HG03045 (cell line): ENCODE measurements around the gene DLG2.
A peak's percentile ranks its signal among the peaks of the same experiment; 100 is the strongest.
"Not testable (repeated sequence)": the region's sequence is repeated elsewhere in the genome, so short reads cannot be mapped to it uniquely, and the experiment has no call there.

Experiments
- ATAC-seq: cut with Tn5 transposase; IDR thresholded peaks from one replicate; pipeline ENCODE4 v1.9.1; 2021; ENCODE audit warnings: mild to moderate bottlenecking, moderate library complexity; ENCODE audit not compliant: unreplicated experiment

The DLG2 gene

DNA sequence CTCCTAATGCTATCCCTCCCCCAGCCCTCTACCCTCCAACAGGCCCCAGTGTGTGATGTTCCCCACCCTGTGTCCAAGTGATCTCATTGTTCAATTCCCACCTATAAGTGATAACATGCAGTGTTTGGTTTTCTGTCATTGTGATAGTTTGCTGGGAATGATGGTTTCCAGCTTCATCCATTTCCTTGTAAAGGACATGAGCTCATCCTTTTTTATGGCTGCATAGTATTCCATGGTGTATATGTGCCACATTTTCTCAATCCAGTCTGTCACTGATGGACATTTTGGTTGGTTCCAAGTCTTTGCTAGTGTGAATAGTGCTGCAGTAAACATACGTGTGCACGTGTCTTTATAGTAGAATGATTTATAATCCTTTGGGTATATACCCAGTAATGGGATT lies 277.6 kb downstream of the DLG2 start:
- ATAC-seq = not testable (repeated sequence)

DNA sequence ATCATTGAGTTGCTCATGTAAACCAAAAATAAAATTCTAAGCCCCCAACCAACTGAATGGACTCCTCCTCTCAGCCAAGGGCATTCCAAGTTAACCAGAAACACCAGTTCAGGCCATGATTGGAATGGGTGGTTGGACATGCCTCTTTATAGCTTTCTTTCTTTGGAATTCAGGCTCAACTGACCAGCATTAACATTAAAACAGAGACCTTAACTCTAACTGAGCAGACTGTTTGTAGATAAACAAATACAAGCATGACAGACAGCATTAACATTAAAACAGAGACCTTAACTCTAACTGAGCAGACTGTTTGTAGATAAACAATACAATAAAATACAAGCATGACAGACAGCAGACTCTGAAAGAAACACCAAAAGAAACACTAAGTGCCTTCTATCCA lies 278.2 kb downstream of the DLG2 start:
- ATAC-seq = no peak

DNA sequence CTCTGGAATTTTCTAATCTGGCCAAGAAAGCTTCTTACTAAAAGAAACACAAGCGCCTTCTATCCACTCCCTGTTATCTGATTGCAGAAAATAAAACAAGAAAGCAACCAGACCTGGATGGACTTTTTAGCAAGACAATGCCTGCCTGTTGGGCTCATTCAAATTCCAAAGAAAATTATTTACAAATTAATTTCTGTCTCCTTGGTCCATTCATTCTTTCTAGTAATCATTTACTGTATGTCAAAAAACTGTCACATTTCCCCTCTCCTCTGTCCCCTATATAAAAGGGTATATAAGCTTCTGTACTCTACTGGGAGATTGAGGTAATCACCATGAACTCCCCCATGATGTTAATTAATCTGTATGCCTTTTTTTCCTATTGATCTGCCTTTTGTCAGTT lies 279.9 kb downstream of the DLG2 start:
- no peak for ATAC-seq

DNA sequence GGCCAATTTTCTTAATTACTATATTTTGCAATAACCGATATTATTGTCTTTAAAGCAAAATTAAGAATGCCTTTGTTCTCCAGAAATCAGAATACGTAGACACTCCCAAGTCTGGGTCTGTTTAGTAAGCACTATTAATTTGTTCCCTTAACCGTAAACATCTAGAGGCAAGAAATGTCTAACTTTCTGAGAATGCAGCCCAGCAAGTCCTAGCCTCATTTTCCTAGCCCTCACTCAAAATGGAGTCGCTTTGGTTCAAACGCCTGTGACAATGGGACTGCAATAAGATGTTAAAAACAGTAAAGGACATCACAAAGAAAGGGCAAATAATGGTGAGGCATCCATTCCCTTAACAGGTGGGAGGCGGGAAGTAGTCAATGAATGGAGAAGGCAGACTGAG lies 280.7 kb downstream of the DLG2 start:
- ATAC-seq = no peak

DNA sequence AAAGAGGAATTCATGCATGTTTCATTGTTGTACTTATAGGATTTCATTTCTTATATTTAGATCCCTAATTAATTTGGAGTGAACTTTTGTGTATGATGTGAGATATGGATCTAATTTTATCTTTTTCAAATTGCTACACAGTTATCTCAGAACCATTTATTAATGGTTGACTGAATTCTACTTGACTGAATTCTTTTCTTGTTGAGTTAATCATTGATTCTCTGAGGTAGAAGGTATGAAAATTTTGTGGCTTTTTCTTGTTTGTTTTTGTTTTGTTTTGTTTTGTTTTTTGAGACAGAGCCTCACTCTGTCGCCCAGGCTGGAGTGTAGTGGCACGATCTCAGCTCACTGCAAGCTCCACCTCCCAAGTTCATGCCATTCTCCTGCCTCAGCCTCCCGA lies 286.3 kb downstream of the DLG2 start:
- not testable (repeated sequence) for ATAC-seq

DNA sequence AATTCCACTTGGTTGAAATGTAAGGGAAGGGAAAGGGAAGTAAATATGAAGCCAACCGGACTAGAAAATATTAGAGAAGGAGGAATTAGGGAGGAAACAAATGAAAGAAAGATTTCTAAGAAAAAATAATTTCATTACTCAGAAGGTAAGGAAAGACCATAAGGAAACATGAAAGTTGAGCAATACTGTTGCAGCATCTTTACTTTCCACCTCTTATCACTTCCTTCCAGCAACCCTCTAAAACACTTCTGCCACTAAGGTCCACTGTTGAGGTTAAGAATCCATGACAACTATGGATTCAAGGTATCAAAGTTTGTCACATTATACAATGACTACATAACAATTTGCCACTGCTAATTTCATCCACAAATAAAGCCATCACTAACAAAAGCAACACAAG lies 308.6 kb downstream of the DLG2 start:
- no peak for ATAC-seq

DNA sequence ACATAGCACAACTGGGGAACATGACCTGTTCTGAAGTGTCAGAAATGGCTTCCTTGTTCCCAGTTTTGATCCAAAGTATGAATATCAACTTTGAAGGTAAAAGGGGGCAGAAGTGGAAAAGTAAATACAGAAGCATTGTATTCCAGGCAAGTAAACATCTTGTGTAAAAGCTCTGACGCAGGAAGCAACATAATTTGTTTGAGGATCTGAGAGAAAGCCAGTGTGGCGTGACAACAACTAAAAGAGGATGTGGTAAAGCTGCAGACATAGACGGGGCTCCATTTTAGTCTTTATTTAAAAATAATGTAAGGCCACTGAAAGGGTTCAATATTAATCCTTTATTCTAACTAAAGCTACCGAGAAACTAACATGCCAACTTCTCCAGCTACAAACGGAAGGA lies 310.2 kb downstream of the DLG2 start:
- ATAC-seq = peak; percentile 97

DNA sequence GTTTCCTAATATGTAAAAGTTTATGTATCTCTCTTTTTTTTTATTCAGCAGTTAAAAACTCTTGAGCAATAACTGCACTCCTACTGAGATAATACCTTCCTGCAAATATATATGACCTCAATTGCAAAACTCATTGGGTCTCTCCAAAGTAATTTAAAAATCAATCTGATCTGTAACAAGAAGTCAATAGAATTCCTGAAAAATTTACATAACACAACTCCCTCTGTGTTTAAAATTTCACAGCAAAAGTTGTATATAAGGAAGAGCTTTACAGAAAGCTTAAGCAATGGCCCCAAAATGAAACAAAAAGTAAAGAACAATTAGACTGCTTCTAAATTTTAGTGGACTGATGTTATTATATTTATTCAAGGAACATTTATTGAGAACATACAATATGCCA lies 313.4 kb downstream of the DLG2 start:
- ATAC-seq = no peak

DNA sequence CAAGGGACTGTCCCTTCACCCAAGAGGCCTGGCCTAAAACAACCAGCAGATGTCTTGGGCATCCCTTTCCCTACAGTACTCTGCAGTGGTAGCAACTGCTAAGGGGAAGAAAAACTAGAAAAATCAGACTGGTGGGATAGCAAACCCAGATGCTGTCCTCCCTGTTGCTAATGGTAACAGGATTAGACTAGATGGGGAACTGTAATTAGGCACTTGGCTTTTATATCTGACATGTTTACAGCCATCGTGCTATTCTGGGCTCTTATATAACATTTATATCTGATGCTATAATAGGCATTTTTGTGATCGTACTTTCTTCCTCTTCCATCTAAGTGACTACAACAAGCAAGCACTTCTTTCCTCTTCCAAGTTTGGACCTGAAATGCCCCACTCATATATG lies 316.7 kb downstream of the DLG2 start:
- no peak for ATAC-seq

DNA sequence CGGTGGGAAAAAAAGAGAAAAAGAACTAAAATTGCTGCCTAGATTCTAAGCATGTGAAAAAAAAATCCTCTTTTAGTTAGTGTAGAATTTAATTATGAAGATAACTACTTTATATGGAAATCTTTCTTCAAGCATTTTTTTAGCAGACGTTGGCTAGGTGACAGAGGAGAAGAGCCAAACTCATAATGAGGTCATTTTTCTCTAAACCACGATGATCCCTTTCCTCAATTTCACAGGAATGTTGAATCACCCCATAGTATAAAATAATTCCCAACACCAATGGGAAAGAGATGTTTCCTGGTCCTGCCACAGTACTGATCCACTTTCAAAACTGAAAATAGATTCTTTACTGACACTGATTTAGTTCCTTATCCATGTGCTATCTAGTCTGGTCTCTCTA lies 319.8 kb downstream of the DLG2 start:
- ATAC-seq = no peak

DNA sequence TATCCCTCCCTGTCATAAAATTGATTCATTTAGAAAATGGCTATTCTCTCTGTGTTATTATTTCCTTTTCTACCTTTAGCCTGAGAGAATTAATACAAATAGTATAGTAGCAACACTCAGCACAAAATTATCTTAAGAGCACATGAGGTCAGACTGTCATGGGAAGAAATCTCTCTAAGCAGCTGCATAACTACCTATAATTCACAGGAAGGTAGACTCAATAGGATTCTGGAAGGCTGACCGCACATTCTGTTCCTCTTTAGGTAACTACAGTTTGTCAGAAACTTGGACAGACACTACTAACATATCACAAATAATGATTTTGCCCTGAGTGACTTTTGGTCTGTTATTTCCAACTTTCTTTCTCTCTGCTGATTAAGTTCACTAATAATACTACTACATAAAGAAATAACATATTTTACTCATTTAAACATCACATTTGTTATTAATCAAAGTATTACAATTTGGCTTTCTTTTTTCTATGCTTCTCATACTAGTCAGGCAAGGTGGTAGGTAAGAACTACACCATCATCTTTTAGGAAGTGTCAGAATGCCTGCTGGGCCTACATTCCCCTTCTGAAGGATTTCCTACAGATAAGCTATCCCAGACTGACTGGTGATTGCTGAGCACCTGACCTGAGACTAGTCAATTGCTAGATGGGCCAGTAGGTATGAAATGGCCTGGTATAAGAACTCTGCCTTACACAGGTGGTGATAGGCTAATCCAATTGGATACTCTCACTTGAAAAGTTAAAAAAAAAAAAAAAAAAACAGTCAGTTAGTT lies 325.1 kb downstream of the DLG2 start:
- ATAC-seq = no peak

DNA sequence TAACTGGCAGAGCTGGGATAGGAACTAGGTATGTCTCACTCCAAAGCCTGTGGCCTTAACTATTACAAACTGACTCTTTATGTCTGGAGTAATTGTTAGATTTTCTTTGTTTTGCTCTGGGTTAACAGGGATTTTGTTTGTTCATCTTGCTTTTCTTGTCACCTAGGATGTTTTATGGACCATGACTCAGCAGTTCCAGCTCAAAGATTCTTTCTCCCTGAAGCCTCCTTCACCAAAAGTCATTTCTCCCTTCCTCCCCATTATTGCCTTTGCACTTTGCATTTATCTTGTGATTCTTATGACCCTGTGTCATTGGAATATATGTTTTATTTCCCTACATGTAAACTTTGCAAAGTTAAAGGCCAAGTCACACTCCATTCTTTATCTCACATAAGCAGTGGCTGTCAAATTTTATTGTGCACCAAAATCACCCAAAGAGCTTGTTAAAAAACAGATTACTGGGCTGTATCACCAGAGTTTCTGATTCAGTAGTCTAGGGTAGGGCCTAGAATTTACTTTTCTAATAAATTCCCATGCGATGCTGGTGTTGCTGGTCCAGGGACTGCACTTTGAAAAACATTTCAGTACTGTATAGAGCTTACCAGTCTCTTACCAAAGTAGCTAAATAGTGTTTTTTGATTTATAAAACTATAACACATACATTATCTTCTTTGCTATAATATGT lies 327.7 kb downstream of the DLG2 start:
- ATAC-seq = no peak

DNA sequence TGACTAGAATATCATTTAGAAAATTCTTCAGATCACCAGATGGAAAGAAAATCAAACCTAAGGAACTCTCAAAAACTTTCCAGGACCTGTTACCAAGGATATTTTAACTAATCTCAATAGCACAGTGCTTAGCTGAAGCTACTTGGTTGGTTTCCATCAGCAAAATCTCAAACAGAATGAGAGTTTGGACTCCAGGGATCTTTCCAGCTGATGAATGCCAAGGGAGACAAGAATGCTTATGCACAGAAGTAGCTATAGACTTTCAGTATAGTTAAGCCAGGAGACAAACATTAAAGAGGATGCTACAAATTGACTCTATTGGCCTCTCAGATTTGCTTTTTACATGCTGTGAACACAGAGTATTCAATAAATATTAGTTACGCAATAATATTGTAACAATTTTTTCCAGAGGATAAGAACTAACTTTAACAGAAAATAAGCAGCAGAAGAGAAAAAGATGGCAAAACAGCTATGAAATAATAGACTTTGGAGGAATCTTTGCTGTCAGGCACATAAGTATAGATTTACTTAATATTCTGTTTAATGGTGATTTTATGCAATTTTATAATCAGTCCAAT lies 331.4 kb downstream of the DLG2 start:
- ATAC-seq = no peak

DNA sequence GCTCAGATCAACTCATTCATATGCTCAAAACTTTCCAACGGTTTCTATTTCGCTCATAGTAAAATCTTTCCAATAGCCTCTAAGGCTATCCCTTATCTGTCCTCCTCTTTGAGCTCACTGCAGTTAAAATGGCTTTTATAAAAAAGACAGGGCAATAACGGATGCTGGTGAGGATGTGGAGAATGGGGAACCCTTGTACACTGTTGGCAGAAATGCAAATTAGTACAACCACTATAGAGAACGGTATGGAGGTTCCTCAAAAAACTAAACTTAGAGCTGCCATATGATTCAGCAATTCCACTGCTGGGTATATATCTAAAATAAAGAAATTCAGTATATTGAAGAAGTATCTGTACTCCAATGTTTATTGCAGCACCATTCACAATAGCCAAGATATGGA lies 345.6 kb downstream of the DLG2 start:
- ATAC-seq = no peak

DNA sequence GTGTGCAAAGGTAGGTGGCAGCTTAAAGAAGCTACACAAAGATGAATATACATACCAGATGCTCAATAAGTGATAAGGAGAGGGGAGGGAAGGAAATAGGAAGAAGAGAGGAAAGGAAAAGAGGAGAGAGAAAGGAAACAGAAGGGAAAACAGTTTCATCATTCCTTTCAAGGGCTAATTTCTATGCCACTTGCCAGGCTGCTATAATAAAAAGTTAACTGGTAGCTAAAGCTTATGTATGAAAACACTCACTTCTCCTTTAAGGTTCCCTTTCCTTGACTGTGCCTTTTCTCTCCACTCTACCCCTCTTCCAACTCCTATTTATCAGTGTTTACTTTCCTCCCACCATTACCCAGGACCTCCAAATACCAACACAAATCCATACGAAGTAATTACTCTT lies 347.9 kb downstream of the DLG2 start:
- no peak for ATAC-seq

DNA sequence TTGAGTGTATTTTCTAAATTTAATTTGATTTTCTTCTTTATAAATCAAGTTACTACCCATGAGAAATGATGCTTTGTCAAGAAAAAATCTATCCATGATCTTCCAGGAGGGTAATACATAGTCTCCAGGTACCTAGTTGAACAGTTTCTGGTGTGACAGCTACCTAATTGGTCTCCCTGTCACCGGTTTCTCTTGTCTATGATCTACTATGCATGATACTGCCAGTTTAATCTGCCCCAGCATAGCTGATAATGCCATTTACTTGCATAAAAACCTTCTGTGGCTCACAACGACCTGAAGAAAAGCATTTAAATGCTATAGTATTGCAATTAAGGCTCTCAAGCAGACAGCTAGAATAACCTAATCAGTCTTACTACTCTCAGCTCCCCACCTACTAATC lies 349.5 kb downstream of the DLG2 start:
- ATAC-seq = no peak

DNA sequence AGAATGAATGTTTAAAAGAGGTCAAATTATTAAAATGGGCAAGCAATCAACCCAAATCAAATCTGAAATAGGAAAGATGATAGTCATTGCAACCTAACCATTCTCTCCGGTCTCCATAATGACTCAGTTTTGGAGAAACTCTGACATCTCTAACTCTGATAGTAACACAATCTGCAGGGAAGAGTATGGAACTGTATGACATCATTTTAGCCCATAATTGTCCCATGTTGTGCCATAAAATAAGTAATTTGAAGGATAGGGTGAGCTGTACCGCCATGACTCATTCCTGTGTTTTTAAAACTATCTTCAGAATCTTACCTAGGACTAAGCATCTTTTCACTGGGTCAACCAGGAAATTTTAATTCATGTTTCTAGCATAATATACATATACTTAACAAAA lies 350.8 kb downstream of the DLG2 start:
- no peak for ATAC-seq

DNA sequence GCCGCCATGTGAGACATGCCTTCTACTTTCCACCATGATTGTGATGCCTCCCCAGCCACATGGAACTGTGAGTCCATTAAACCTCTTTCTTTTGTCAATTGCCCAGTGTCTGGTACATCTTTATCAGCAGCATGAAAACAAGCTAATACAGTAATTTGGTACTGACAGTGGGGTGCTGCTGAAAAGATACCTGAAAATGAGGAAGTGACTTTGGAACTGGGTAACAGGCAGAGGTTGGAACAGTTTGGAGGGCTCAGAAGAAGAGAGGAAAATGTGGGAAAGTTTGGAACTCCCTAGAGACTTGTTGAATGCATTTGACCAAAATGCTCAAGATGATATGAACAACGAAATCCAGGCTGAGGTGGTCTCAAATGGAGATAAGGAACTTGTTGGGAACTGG lies 356.8 kb downstream of the DLG2 start:
- ATAC-seq = not testable (repeated sequence)

DNA sequence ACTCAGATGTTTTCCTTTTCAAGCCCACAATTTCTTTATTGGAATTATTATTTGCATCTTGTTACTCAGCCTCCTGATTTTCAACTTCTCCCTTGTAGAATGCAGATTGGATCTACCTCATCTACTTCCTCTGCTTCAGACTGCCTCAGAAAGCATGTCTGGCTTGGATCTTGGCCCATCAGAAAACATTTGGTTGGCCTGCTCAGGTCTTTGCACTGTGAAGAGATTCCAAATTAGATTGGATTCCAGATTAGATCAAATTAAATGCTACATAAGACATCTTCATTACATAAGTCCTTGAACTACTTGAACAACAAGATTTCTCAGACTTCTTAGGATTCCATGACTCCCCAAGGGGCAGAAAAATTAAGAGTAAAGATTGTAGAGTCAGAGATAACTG lies 358.0 kb downstream of the DLG2 start:
- ATAC-seq = no peak

DNA sequence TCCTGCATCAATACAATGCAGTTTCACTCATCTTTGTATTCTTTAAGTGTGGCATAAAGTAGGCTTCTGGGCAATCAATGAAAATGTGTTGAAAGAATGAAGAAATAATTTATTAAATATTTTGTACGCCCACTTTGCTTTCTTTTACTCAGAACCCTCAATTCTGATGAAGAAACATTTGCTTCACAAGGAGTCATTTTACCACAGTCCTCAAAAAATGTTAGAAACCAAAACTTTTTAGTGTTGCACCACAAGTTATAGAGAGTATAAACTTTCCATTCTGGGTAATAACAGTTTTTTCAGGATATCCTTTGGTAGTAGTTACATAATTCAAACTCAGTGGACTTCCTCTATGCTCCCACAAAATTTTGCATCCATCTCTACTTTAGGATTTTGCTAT lies 360.5 kb downstream of the DLG2 start:
- no peak for ATAC-seq

DNA sequence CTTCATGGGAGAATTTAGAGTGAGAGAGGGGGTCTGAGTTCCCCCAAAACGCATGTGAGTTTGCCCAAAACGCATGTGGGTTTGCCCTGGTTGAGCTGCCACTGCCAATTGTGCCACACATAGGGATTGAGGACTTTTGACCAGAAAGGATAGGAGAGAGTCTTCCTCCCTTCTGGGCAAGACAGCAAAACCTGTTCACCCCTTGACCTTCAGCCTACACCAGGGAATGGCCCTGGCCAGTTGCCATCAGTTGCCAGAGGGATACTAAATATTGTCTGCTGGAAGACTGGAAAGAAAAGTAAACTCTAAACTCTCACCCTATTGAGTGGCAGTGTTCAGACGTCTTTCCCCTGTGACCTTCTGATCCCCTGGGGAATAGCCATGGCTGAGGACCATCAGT lies 363.8 kb downstream of the DLG2 start:
- ATAC-seq = no peak

DNA sequence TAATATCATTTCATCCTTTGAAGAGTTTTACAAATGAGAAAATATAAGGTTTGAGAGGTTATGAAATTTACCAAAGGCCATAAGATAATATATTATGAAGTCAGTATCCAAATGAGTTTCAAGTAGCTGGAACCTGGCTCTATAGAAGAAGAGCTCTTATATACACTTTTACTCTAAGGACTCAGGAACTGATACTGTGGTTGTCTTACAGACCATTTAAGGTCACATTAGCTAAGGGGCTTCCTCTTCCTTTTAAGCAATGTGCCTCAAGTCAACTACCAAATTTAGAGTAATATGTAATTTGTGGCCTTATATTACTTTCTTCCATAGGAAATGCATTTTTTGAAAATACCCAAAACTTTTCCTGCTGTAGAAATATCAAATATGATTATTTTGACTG lies 369.3 kb downstream of the DLG2 start:
- no peak for ATAC-seq
